K562 (cell line): ENCODE measurements around the gene FAM98C. TPM values are rescaled to one million over a fixed set of nuclear protein-coding genes. Genes with fewer than 3 reads are reported as not detected.
A peak's percentile ranks its signal among the peaks of the same experiment; 100 is the strongest.

ENCODE experiments used
- HDAC1 ChIP-seq, 2 experiments: fragments of 450-650 bp; IDR thresholded peaks; 2 replicates each; pipeline ENCODE4 v1.6.1; 2016 to 2017; ENCODE audit warnings: inconsistent platforms in 1 of 2, mild to moderate bottlenecking in 1 of 2, moderate library complexity in 1 of 2
- KDM2B ChIP-seq: fragments of 250-450 bp; sonication (Bioruptor Pico); IDR thresholded peaks from 2 replicates; pipeline ENCODE4 v1.8.0; 2021; ENCODE audit warnings: mild to moderate bottlenecking, moderate library complexity
- KHSRP ChIP-seq: fragments of 450-650 bp; IDR thresholded peaks from 2 replicates; pipeline ENCODE4 v1.6.1; 2017
- MYBL2 ChIP-seq, 2 experiments: fragments of 450-650 bp in 1 of 2; sonication (generic) in 1 of 2; formaldehyde crosslinking in 1 of 2; IDR thresholded peaks; 2 replicates each; pipeline versions ENCODE4 v1.6.1 to v1.8.1; 2017 to 2022; ENCODE audit warnings: borderline replicate concordance in 1 of 2, inconsistent platforms in 1 of 2, low read depth in 1 of 2, mild to moderate bottlenecking in 1 of 2, missing genetic modification reagents in 1 of 2, moderate library complexity in 1 of 2
- polyA plus RNA-seq, 8 experiments: library from polyadenylated mRNA; depleted of rRNA in 4 of 8; stranded (reverse) in 5 of 8; unstranded in 3 of 8; fragments of >200 nt; fragmentation: Nextera tagmentation in 2 of 8; fragmentation: Illumina TruSeq in 1 of 8; extraction: Ambion mirVana in 2 of 8; extraction: Trizol in 1 of 8; gene quantifications; 2 replicates each; pipeline versions ENCODE4 v1.2.1 to v1.2.3, GENCODE V29; 2011 to 2014; ENCODE audit warnings: inconsistent platforms in 1 of 8, missing spikeins in 1 of 8
- total RNA-seq, 7 experiments: library from RNA; depleted of rRNA in 6 of 7; stranded (reverse); fragments of >200 nt in 6 of 7; fragmentation: Illumina TruSeq in 2 of 7; extraction: Trizol in 2 of 7; gene quantifications; 2 replicates each; pipeline versions ENCODE4 v1.2.1 to v1.2.3, GENCODE V29; 2011 to 2021; ENCODE audit warnings: low replicate concordance in 1 of 7
- TF ChIP-seq, protein P1 (sequence below): fragments of 250-450 bp; sonication (Bioruptor Pico); IDR thresholded peaks from 2 replicates; pipeline ENCODE4 v1.8.0; 2021; ENCODE audit warnings: mild to moderate bottlenecking, moderate library complexity
- TF ChIP-seq, protein P2 (sequence below): IDR thresholded peaks from 2 replicates; pipeline ENCODE4 v1.6.1; 2016; ENCODE audit warnings: missing genetic modification characterization, missing compliant biosample characterization
- TF ChIP-seq, protein P3 (sequence below): fragments of 250-450 bp; sonication (Bioruptor Pico); IDR thresholded peaks from 2 replicates; pipeline ENCODE4 v1.4.0; 2020; ENCODE audit warnings: mild to moderate bottlenecking, moderate library complexity
- TF ChIP-seq, protein P4 (sequence below): fragments of 450-650 bp; IDR thresholded peaks from 2 replicates; pipeline ENCODE4 v1.6.1; 2016; ENCODE audit warnings: low read depth
- TF ChIP-seq, protein P5 (sequence below): fragments of 450-650 bp; IDR thresholded peaks from 2 replicates; pipeline ENCODE4 v1.6.1; 2016; ENCODE audit warnings: borderline replicate concordance

The FAM98C gene
- total and polyA plus RNA-seq, 9 of the 15 experiments (the other 6 are each of a cell fraction or from before 2014, with no cell fraction given) = 1.7 to 43.8 (median 13.7) TPM

DNA sequence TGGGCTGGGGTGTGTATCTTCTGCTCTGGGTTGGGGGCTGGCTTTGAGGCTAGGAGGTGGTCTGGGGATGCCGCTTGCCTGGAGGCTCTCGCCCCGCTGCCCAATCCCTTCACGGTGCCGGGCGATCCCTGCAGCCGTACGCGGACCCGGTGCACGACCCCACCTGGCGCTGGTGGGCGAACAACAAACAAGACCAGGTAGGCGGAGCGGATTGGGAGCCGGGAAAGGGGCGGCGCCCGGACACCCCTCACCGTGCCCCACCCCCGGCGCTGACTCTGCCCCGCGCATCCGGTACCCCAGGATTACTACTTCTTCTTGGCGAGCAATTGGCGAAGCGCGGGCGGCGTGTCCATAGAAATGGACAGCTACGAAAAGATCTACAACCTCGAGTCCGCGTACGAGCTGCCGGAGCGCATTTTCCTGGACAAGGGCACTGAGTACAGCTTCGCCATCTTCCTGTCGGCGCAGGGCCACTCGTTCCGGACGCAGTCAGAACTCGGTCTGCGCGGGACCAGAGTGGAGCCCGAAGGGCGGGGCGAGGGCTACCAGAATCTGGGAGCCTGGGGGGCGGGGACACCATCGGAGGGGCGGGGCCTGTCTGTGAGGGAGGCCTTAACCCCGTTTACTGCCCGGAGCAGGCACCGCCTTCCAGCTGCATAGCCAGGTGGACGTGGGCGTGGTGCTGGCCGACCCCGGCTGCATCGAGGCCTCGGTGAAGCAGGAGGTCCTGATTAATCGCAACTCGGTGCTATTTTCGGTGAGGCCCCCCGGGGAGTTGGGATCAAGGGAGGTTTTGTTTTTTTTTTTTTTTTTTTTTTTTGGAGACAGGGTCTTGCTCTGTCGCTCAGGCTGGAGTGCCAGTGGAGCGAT is 40.6 kb upstream of the FAM98C start (continued):
- TF ChIP-seq, protein P1, sequence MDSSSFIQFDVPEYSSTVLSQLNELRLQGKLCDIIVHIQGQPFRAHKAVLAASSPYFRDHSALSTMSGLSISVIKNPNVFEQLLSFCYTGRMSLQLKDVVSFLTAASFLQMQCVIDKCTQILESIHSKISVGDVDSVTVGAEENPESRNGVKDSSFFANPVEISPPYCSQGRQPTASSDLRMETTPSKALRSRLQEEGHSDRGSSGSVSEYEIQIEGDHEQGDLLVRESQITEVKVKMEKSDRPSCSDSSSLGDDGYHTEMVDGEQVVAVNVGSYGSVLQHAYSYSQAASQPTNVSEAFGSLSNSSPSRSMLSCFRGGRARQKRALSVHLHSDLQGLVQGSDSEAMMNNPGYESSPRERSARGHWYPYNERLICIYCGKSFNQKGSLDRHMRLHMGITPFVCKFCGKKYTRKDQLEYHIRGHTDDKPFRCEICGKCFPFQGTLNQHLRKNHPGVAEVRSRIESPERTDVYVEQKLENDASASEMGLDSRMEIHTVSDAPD (CRISPR knock-in tag) = no peak
- TF ChIP-seq KHSRP (no peak), MYBL2 (IDR thresholded peaks at IDR 0.05; ENCODE audit: low read depth) (no peak), MYBL2 (CRISPR knock-in tag; IDR thresholded peaks at IDR 0.05; ENCODE audit: borderline replicate concordance) (no peak), HDAC1 (IDR thresholded peaks at IDR 0.05) (peak in 1 of 2 experiments; percentile 68; a peak in 1 of 4 replicates), KDM2B (CRISPR knock-in tag) (no peak)
- TF ChIP-seq, protein P2, sequence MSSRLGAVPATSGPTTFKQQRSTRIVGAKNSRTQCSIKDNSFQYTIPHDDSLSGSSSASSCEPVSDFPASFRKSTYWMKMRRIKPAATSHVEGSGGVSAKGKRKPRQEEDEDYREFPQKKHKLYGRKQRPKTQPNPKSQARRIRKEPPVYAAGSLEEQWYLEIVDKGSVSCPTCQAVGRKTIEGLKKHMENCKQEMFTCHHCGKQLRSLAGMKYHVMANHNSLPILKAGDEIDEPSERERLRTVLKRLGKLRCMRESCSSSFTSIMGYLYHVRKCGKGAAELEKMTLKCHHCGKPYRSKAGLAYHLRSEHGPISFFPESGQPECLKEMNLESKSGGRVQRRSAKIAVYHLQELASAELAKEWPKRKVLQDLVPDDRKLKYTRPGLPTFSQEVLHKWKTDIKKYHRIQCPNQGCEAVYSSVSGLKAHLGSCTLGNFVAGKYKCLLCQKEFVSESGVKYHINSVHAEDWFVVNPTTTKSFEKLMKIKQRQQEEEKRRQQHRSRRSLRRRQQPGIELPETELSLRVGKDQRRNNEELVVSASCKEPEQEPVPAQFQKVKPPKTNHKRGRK (tag) = no peak
- TF ChIP-seq, protein P3, sequence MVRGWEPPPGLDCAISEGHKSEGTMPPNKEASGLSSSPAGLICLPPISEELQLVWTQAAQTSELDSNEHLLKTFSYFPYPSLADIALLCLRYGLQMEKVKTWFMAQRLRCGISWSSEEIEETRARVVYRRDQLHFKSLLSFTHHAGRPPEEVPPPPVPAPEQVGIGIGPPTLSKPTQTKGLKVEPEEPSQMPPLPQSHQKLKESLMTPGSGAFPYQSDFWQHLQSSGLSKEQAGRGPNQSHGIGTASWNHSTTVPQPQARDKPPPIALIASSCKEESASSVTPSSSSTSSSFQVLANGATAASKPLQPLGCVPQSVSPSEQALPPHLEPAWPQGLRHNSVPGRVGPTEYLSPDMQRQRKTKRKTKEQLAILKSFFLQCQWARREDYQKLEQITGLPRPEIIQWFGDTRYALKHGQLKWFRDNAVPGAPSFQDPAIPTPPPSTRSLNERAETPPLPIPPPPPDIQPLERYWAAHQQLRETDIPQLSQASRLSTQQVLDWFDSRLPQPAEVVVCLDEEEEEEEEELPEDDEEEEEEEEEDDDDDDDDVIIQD = no peak
- TF ChIP-seq, protein P4, sequence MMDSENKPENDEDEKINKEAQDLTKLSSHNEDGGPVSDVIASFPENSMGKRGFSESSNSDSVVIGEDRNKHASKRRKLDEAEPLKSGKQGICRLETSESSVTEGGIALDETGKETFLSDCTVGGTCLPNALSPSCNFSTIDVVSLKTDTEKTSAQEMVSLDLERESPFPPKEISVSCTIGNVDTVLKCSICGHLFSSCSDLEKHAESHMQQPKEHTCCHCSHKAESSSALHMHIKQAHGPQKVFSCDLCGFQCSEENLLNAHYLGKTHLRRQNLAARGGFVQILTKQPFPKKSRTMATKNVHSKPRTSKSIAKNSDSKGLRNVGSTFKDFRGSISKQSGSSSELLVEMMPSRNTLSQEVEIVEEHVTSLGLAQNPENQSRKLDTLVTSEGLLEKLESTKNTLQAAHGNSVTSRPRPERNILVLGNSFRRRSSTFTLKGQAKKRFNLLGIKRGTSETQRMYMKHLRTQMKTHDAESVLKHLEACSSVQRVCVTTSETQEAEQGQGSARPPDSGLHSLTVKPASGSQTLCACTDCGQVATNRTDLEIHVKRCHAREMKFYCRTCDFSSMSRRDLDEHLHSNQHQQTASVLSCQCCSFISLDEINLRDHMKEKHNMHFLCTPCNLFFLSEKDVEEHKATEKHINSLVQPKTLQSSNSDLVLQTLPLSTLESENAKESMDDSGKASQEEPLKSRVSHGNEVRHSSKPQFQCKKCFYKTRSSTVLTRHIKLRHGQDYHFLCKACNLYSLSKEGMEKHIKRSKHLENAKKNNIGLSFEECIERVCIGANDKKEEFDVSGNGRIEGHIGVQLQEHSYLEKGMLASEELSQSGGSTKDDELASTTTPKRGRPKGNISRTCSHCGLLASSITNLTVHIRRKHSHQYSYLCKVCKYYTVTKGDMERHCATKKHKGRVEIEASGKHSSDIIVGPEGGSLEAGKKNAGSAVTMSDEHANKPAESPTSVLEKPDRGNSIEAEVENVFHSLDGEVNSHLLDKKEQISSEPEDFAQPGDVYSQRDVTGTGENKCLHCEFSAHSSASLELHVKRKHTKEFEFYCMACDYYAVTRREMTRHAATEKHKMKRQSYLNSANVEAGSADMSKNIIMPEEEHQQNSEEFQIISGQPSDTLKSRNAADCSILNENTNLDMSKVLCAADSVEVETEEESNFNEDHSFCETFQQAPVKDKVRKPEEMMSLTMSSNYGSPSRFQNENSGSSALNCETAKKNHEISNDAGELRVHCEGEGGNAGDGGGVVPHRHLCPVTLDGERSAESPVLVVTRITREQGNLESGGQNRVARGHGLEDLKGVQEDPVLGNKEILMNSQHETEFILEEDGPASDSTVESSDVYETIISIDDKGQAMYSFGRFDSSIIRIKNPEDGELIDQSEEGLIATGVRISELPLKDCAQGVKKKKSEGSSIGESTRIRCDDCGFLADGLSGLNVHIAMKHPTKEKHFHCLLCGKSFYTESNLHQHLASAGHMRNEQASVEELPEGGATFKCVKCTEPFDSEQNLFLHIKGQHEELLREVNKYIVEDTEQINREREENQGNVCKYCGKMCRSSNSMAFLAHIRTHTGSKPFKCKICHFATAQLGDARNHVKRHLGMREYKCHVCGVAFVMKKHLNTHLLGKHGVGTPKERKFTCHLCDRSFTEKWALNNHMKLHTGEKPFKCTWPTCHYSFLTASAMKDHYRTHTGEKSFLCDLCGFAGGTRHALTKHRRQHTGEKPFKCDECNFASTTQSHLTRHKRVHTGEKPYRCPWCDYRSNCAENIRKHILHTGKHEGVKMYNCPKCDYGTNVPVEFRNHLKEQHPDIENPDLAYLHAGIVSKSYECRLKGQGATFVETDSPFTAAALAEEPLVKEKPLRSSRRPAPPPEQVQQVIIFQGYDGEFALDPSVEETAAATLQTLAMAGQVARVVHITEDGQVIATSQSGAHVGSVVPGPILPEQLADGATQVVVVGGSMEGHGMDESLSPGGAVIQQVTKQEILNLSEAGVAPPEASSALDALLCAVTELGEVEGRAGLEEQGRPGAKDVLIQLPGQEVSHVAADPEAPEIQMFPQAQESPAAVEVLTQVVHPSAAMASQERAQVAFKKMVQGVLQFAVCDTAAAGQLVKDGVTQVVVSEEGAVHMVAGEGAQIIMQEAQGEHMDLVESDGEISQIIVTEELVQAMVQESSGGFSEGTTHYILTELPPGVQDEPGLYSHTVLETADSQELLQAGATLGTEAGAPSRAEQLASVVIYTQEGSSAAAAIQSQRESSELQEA = no peak
- TF ChIP-seq, protein P5, sequence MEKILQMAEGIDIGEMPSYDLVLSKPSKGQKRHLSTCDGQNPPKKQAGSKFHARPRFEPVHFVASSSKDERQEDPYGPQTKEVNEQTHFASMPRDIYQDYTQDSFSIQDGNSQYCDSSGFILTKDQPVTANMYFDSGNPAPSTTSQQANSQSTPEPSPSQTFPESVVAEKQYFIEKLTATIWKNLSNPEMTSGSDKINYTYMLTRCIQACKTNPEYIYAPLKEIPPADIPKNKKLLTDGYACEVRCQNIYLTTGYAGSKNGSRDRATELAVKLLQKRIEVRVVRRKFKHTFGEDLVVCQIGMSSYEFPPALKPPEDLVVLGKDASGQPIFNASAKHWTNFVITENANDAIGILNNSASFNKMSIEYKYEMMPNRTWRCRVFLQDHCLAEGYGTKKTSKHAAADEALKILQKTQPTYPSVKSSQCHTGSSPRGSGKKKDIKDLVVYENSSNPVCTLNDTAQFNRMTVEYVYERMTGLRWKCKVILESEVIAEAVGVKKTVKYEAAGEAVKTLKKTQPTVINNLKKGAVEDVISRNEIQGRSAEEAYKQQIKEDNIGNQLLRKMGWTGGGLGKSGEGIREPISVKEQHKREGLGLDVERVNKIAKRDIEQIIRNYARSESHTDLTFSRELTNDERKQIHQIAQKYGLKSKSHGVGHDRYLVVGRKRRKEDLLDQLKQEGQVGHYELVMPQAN = 0 out of 2 replicates have a peak, but pooled peaks have one; percentile 59
